A549 treated with AZD9567 at 1 μM for 4 hours (cell line): ENCODE results near the gene PSMA5. TPM values are rescaled to one million over a fixed set of nuclear protein-coding genes. Genes with fewer than 3 reads are reported as not detected.

Source experiments
- total RNA-seq: library from RNA; stranded (reverse); fragments of 200-300 nt; extraction: Qiagen RNA extraction; gene quantifications from 5 replicates; pipeline ENCODE4 v1.2.3, GENCODE V29; 2022; ENCODE audit not compliant: insufficient read depth

Gene PSMA5
- 103 to 152 TPM (median 110 TPM) in 5 replicates for total RNA-seq

DNA sequence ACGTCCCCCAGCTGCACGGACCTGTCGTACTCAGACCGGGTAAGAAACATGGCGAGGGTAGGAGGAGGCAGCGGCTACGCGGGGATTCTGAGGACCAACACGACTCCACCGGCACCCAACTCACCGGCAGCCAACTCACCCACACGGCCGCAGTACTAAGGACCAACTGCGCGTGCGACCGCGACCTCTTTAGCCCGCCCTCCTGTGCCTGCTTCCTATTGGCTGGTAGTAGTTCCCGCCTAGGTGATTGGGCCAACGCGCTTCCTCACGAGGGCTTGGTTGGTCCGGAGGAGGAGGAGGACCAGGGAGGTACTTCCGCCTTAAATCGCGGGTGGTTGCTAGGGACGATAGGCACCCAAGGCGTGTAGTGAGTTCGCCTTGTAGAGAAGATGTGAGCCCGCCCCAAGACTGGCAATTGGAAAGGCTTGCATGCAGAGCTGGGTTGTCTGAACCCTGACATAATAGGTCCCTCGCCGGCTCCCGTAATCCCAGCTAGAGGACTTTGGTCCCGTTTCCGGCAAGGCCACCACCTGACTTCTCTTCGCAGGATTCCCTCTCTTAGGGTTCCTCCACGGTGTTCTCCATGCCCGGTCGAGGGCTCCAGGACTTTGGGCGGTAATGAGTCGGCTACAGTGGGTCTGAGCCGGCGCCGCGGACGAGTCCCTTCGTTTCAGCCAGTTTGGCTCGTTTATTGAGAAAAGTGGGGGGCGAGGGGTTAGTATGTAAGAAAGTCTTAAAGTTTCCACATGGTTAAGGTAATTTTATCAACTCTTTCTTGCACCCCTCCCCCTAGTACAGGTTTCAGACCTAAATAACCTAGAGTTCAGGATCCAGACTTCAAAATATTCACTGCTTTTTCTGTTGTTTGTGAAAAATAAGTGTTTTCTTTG lies at the start of gene PSMA5:
TSS of gene PSMA5 (minus strand) at position 168 of the 890 bp plus-strand sequence. CDS start at position 50, 118 bp downstream.

DNA sequence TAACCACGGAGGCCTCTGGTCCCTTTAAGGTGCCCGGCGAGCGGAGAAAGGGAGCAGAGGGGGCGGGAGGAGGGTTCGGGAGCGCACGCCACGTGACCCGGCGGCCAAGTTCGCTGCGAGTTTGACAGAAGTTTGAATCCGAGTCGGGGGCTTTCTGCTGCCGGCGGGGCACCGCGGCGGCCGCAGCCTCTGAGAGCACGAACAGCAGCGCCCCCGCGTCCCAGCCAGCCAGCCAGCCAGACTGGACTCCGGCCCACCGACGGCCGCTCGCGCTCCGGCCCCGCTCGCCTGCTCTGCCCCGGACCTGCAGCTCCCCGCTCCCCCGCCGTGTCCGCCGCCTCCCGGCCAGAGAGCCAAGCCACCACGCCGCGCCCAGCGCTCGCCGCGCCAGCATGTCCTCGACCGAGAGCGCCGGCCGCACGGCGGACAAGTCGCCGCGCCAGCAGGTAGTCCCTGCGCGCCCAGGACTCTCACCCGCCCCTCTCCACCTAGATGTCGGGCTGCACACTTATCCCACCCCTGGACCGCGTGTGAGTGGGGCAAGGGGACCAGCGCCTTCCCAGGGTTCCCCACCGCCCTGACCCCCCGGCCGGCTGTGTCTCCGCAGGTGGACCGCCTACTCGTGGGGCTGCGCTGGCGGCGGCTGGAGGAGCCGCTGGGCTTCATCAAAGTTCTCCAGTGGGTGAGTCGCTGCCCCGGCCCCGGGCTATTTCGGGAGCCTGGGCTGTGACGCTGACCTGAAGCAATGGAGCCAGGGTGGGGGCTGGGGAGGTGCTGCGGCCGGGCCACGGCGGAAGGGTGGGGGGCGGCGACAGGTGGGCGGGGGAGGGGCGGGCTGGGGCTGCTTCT lies 40.4 kb upstream of the PSMA5 start, which contains the start of gene SYPL2:
TSS of gene SYPL2 (plus strand) at position 95 of the 849 bp plus-strand sequence. CDS start at position 393, 298 bp downstream.

DNA sequence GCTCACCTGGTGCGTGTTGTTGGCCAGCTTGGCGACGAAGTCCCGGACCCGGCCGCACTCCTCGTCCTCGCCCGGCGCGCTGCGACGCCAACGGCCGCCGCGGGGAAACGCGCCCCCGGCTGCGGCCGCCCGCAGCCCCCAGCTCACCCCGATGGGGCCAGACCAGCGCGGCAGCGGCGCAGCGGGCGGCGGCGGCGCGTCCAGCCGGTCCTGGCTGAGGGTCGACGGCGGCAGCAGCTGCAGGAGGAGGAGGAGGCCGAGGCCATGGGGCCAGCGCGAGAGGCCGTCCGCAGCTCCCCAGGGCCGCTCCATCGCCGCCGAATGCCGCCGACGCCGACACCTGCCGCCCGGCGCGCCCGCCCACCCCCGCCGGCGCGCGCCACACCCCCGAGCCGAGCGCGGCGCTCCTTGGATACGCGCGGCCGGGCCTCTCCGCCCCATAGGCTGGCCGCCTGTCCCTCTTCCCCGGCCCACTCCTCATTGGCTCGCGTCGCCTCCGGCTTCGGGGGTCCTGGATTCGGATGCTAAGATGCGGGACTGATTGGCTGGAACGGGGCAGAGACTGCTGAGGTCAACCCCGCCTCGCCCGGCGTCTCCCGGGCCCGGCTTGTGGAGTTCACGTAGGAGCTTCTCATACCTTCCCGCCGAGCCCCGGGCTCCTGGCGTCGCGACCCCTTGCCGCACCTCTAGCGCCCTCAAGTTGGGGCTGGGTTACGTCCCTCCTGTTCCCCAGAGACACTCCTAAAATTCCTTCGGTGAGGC lies 28.5 kb downstream of the PSMA5 start, which contains the start of gene SORT1:
TSS of gene SORT1 (minus strand) at position 338 of the 762 bp plus-strand sequence. CDS start at position 312, 26 bp downstream.

Other genes starting within 250 kb of the PSMA5 start
- gene SARS1, start 212.5 kb downstream of the PSMA5 start, total RNA-seq: 90.6 to 94.3 TPM (median 92.6 TPM) in 5 replicates
- gene CELSR2, start 176.9 kb downstream of the PSMA5 start, total RNA-seq: 4.2 to 5.2 TPM (median 4.6 TPM) in 5 replicates
- gene PSRC1, start 143.3 kb downstream of the PSMA5 start, total RNA-seq: 14.7 to 23.9 TPM (median 22.7 TPM) in 5 replicates
- gene MYBPHL, start 119.4 kb downstream of the PSMA5 start, total RNA-seq: not detected in 5 replicates
- 3.4 to 8.7 TPM (median 3.5 TPM) in 5 replicates for gene SORT1, start 28.5 kb downstream of the PSMA5 start, total RNA-seq
- gene SYPL2, start 40.1 kb upstream of the PSMA5 start, total RNA-seq: 0.07 to 0.19 TPM (median 0.10 TPM) in 4 of 5 replicates, not detected in the other
- 1.7 to 2.4 TPM (median 2.2 TPM) in 5 replicates for gene ATXN7L2, start 57.5 kb upstream of the PSMA5 start, total RNA-seq
- 4.3 to 7.6 TPM (median 4.9 TPM) in 5 replicates for gene CYB561D1, start 67.6 kb upstream of the PSMA5 start, total RNA-seq
- 1.0 to 1.5 TPM (median 1.1 TPM) in 5 replicates for gene AMIGO1, start 83.3 kb upstream of the PSMA5 start, total RNA-seq
- gene GPR61, start 113.4 kb upstream of the PSMA5 start, total RNA-seq: not detected in 5 replicates
- gene GNAI3, start 122.2 kb upstream of the PSMA5 start, total RNA-seq: 4.7 to 7.1 TPM (median 5.4 TPM) in 5 replicates
- 0.15 TPM in 1 of 5 replicates, not detected in the others for gene GNAT2, start 193.2 kb upstream of the PSMA5 start, total RNA-seq
- 15.4 to 25.4 TPM (median 22.5 TPM) in 5 replicates for gene AMPD2, start 193.4 kb upstream of the PSMA5 start, total RNA-seq
- gene GSTM4, start 229.7 kb upstream of the PSMA5 start, total RNA-seq: 9.1 to 15.8 TPM (median 9.5 TPM) in 5 replicates
- gene GSTM2, start 241.6 kb upstream of the PSMA5 start, total RNA-seq: 3.3 to 4.9 TPM (median 3.8 TPM) in 5 replicates